HG03439 (cell line): ENCODE data around the gene ATXN1.
"Not testable (repeated sequence)": the region's sequence is repeated elsewhere in the genome, so short reads cannot be mapped to it uniquely, and the experiment has no call there.

Experiments used
- ATAC-seq: cut with Tn5 transposase; IDR thresholded peaks from one replicate; pipeline ENCODE4 v1.9.1; 2021; ENCODE audit warnings: mild to moderate bottlenecking, moderate library complexity; ENCODE audit not compliant: unreplicated experiment

The ATXN1 gene

DNA sequence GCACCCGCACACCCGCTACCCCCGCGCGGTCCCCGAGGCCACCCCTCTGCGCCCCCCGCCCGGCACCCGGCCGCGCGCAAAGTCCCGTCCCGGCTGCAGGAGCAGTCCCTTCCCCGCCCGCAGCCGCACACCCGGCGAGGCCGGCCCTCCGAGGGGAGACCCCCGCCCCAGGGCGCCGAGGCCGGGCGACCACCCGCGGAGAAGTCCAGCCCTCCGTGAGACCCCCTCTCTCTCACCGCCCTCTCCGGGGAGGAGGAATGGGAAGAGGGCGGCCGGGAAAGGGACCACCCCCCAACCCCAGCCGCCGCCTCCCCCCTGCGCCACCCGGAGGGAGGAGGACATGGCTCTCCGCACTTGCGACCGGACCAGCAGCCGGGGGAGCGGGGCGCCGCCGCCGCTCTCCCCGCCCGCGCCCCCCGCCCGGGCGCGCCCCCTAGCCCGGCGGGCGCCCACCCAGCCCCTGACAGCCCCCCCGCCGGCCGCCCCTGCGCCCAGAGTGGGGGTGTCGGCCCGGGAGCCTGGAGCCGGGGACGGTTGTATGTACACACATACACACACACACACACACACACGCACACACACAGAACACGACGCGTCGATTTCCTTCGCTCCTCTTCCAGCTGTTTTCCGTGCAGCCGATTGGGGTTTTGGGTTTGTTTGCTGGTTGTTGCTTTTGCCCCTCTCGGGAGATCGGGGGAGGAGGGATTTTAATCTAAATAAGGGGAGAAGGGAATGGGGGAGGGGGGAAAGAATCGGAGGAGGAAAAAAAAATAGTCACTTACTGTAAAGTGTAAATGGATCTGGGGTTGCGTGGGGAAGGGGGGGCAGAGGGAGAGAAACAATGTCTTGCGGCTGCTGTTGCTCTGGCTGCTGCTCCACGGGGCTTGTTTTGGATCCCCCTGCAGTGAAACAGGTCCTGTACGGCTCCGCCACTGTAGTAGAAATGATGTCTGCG, at the start of gene ATXN1:
TSS of gene ATXN1 (minus strand) at position 945 of the 955 bp plus-strand sequence.
- ATAC-seq = no peak

DNA sequence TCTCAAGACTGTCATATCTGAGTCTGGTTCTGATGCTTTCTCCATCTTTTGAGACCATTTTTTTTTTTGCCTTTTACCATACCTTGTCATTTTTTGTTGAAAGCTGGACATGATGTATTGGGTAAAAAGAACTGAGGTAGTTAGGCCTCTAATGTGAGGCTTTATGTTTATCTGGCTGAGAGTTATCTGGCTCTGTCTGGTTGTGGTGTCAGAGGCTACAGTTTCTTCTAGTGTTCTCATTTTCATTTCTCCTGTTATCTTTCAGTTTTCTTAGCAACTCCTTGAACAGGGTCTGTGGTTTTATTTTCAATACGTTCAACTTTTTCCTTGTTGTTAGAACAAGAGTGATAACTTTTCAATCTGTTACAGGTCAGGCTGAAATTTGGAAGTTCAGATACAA, 49.2 kb upstream of the ATXN1 start:
- ATAC-seq = no peak

DNA sequence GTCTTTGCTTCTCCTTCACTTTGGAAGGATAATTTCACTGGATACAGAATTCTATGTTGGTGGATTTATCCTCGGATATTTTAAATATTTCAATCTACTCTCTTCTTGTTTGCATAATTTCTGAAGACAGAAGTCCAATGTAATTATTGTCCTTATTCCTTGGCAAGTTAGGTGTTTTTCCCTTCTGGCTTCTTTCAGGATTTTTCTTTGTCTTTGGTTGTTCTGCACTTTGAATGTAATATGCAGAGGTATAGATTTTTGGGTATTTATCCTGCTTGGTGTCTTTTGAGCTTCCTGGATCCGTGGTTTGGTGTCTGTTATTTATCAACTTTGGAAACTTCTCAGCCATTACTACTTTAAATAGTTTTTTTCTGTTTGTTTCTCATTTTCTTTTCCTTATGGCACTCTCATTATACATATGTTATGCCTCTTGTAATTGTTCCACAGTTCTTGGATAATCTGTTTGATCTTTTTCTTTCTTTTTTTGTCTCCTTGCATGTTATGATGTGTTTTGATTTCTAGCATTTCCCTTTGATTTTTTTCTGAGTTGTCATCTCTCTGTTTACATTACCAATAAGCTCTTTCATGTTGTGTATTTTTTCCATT, 48.6 kb upstream of the ATXN1 start:
- ATAC-seq = no peak

DNA sequence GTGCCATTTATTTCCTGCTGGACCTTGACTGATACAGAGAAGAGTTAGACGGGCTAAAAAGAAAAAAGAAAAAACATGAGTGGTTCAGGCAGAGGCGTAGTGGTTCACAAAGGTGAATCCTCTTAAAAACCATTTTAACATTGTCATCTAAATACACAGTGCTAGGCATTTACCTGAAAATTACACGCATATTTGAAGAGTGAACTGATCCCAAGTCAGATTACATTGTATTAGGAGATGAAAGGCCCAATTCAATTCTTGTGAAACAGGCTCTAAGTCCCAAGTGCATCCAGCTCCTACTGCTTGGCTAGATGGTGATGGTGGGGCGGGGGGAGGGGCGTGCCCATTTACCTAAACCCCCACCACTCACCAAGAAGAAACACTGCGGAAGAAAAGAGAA, 46.7 kb upstream of the ATXN1 start:
- ATAC-seq = no peak

DNA sequence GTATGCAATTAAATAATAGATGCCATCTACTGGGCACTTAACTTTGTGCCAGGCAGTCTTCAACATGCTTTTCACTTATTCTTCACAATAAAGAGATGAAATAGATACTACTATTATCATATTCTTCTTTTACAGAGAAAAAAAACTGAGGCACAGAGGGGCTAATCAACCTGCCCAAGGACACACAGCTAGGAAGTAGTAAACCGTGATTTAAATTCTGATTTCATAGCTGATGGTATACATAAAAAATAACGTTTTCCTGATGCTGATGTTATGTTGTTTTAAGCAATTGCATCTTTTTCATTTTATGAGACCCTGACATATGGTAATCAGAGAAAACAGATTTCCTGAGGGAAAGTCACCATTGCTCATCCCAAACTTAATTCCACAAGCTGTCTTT, 45.1 kb upstream of the ATXN1 start:
- no peak for ATAC-seq

GRCh38 chr6:16805243-16805950, 44.1 kb upstream of the ATXN1 start:
- ATAC-seq = no peak

DNA sequence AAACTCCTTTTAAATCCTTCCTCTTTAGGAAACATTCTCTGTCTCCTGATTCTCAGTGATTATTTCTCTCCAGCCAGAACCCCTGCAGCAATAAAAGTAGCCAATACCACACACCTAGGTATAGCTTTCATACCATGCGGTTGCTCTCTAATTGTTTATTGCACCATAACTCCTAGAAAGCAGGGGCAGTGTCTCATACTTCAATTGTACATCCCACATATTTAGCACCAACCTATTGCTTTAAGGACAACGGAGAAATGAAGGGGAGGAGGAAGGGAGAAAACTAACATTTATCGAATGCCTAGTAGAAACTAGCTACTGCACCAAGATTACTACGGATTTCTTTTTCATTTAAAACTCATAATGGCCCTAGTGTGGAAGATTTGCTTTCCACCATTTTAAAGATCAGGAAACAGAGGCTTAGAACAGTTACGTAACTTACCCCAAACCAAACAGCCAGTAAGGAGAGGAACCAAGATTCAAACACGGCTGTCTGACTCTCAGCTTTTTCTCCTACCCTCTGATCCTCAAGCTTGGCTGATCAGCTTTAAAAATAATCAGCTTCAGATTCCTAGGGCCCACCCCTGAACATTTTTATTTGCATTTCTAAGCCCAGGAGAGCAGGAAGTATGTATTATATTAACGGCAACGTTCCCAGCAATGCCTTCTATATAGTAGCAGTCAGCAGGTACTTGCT, 43.4 kb upstream of the ATXN1 start:
- ATAC-seq = no peak

- no peak for ATAC-seq
These were observed 42.3 kb upstream of the ATXN1 start for GRCh38 chr6:16803294-16804200.

GRCh38 chr6:16802071-16802470, 40.8 kb upstream of the ATXN1 start:
- no peak for ATAC-seq

GRCh38 chr6:16800942-16801341, 39.7 kb upstream of the ATXN1 start:
- no peak for ATAC-seq

DNA sequence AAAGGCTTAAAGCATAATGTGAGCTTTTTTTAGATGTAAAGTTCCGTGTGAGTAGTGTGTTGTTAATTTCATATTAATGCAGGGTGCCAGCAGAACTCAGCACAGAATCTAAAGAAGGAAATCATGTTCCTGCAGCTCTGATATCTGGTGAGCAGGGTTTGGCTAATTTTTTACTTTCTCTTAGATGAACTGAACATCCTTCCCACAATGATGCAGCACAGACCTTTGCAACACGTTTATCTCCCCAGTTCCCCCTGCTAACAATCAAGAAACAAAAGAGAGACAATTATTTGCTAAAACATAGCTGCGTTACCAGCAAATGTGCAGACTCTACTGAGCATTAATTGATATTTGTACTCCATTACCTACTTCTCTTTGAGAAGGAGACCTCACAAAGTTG, 39.1 kb upstream of the ATXN1 start:
- ATAC-seq = no peak

- no peak for ATAC-seq
These were observed 38.3 kb upstream of the ATXN1 start for GRCh38 chr6:16799279-16800193.

DNA sequence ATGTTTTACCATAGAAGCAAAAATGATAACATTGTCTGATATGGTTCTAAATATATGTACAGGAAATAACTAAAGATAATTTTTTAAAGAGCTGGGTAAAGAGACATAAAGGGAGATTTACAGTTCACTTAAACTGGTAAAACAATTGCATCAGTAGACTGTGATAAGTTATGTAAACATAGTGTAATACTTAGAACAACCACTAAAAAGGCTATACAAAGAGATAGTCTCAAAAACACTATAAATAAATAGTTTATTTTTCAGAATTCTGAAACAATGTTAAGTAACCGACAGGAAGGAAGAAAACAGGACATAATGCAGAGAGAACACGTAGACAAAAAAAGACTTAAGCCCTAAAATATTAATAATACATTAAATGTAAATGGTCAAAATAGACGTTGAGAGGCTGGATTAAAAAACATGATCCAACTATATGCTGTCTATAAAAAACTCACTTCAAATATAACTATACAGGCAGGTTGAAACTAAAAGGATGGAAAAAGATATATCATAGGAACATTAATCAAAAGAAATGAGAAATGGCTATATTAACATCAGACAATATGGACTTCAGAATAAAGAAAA, 32.7 kb upstream of the ATXN1 start:
- no peak for ATAC-seq

GRCh38 chr6:16789329-16790038, 28.2 kb upstream of the ATXN1 start:
- ATAC-seq = no peak

GRCh38 chr6:16787128-16787682, 25.9 kb upstream of the ATXN1 start:
- no peak for ATAC-seq

DNA sequence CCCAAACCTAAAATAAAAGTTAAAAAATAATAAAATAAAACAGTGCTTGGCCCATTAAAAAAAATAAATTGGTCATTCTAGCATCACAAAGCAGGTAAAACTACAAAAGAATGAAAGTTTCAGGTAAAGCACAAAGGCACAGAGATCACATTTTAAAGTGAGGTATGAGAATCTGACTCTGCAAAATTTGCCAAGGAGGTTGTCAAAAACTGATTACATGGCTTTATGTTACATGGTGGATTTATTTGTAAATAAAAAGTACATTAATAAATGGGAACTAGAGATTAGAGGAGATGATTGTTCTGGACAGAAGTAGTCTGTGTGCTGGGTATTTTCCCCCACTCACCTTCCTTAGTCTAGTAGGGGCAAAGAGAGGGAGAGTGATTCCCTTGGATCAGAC, 24.2 kb upstream of the ATXN1 start:
- no peak for ATAC-seq

DNA sequence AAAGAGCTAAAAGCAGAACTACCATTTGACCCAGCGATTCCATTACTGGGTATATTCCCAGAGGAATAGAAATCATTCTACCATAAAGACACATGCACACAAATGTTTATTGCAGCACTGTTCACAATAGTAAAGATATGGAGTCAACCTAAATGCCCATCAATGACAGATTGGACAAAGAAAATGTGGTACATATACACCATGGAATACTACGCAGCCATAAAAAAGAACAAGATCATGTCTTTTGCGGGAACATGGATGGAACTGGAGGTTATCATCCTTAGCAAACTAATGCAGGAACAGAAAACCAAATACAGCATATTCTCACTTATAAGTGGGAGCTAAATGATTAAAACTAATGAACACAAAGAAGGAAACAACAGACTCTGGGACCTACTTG, 23.7 kb upstream of the ATXN1 start:
- ATAC-seq = not testable (repeated sequence)
